HUES48 (cell line): ENCODE results near the gene NLGN2.
"Not testable (repeated sequence)": the region's sequence is repeated elsewhere in the genome, so short reads cannot be mapped to it uniquely, and the experiment has no call there.

ENCODE experiments used
- H3K27ac ChIP-seq: one replicate; pipeline ENCODE4 v1.7.0; 2013; ENCODE audit warnings: low read depth, low read length, inconsistent platforms
- H3K27me3 ChIP-seq: 2 replicates; pipeline ENCODE4 v1.6.1; 2013; ENCODE audit warnings: mild to moderate bottlenecking, low read length; ENCODE audit not compliant: control insufficient read depth, insufficient read depth
- H3K36me3 ChIP-seq: 2 replicates; pipeline ENCODE4 v1.6.1; 2013; ENCODE audit warnings: low read length; ENCODE audit not compliant: control insufficient read depth, insufficient read depth
- H3K4me1 ChIP-seq: 2 replicates; pipeline ENCODE4 v1.6.1; 2013; ENCODE audit warnings: mild to moderate bottlenecking, low read length; ENCODE audit not compliant: control insufficient read depth, insufficient read depth
- H3K4me3 ChIP-seq: 2 replicates; pipeline ENCODE4 v1.5.1; 2013; ENCODE audit warnings: mild to moderate bottlenecking, low read depth, low read length
- H3K9ac ChIP-seq: 2 replicates; pipeline ENCODE4 v1.6.1; 2013; ENCODE audit warnings: mild to moderate bottlenecking, low read depth, low read length, moderate library complexity
- H3K9me3 ChIP-seq: 2 replicates; pipeline ENCODE4 v1.6.1; 2013; ENCODE audit warnings: low read length; ENCODE audit not compliant: control insufficient read depth, insufficient read depth

Gene NLGN2

DNA sequence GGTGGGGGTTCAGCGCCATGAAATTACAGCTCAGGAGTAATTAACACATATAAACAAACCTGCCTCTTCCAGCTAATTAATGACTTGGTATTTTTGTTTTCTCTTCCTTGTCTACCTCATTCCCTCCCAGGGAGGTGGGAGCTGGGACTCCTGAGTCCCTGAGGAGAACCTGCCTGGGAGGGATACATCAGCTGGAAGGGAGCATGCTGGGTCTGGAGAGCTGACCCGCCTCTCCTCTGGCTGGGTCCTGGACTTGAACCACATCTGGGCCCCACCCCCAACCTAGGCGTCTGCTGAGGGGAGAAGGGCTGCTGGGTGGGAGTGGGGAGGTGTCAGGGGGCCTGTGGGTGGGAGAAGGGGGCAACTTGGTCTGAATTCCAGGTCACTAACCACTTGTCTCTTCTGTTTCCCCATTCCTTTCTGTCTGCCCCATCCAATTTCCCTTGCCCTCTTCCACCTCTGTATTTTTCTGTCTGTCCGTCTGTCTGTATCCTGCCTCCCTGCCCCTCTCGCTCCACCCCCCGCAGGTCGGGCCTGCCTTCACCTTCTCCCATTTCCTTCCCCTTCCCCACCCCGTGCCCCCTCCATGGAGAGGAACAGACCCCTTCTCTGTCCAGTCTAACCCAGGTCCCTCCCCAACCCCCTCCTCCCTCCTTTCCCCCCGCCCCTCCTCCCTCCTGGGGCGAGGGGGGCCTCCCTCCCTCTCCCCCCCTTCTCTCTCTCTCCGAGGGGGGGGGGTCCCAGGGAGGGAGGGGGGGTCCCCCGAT, at the start of gene NLGN2:
Gene NLGN2 (plus strand): TSS at position 361 of the 767 bp plus-strand sequence. CDS start 411 bp downstream, outside the sequence.
- Histone ChIP-seq H3K4me3 (peak within 1 kb of the TSS; percentile 46), H3K9ac (peak within 1 kb of the TSS; percentile 36; the same call in 1 of the 2 replicates), H3K36me3 (peaks cover 25% of the 10 kb centered on the region), H3K27ac (no peak within 1 kb of the TSS), H3K27me3 (no peaks in the 10 kb centered on the region), H3K9me3 (no peaks in the 10 kb centered on the region), H3K4me1 (peaks cover 12% of the 10 kb centered on the region; the same call in 1 of the 2 replicates)

DNA sequence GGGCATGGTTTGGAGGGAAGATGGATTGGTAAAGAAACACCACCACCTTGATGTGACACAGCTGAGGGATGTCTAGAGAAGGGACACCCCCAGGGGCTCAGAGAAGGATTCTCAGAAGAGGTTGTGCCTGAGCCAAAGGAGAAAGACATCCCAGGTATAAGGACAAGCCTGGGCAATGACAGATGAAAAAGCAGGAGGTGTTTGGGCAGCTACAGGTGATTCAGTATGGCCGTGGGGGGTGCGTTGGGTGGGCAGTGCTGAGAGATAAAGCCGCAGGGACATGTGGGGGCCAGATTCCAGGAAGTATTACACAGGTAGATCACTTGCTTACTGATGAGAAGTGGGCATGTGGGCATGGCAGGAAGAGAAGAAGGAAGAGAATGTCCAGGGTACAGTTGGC, 45.7 kb upstream of the NLGN2 start:
- no peaks in the 10 kb centered on the region for H3K27me3 ChIP-seq
- H3K4me3 ChIP-seq: no peak overlapping the region
- H3K4me1 ChIP-seq: no peaks in the 10 kb centered on the region
- no peak overlapping the region for H3K9ac ChIP-seq
- H3K36me3 ChIP-seq: no peaks in the 10 kb centered on the region
- H3K27ac ChIP-seq: no peak overlapping the region
- no peaks in the 10 kb centered on the region for H3K9me3 ChIP-seq

DNA sequence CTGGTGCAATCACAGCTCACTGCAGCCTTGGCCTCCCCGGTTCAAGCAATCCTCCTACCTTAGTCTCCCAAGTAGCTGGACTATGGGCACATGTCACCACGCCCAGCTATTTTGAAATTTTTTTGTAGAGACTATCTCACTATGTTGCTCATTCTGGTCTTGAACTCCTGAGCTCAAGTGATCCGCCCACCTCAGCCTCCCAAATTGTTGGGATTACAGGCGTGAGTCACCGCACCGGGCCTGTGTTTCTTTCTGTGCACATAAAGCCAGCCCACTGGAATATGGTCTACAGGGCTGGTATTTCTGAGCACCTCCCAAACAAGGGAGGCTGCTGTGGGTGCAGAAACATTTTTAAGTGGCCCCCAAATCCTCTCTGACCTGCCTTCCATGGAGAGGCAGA, 44.3 kb upstream of the NLGN2 start:
- Histone ChIP-seq H3K27me3 (no peaks in the 10 kb centered on the region), H3K36me3 (no peaks in the 10 kb centered on the region), H3K4me3 (no peak overlapping the region), H3K4me1 (peaks cover 2% of the 10 kb centered on the region), H3K9me3 (no peaks in the 10 kb centered on the region), H3K9ac (no peak overlapping the region), H3K27ac (no peak overlapping the region)

DNA sequence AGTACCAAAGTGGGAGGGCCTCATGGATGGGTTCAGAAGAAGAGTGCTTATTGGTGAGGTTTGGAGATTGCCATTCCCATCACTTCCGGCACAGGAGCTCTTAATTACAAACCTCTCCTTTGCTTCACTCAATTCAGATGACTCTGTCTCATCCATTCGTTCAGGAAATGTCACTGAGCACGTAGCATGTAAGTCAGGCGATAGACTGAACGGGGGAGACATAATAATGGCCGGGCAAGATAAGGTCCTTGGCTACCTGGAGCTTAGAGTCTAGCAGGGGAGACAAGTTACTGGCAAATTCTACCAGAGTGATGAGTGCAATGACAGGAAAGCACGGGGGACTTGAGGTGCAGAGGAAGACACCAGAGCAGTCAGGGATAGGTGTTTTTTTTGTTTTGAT, 41.7 kb upstream of the NLGN2 start:
- H3K9ac ChIP-seq, H3K36me3 ChIP-seq, H3K4me3 ChIP-seq, H3K27ac ChIP-seq, H3K9me3 ChIP-seq, H3K4me1 ChIP-seq, H3K27me3 ChIP-seq: not testable (repeated sequence)

DNA sequence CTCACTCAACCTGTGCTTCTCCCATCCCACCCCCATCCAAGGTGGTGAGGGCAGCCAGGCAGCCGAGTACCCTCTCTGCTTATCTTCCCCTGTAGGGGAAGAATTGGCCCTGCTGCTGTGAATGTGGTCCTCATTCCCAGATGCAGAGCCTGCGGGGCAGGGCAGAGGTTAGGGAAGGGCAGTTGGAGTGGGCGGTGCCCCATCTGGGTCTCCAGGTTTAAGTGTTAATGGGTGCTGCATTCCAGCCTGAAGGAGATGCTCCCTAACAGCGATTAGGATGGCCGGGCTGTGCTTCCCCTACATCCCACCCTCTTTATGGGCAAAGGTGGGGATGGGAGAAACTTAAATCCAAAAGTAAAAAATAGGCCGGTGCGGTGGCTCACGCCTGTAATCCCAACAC, 40.6 kb upstream of the NLGN2 start:
- H3K4me1 ChIP-seq: peaks cover 4% of the 10 kb centered on the region
- H3K9me3 ChIP-seq: no peaks in the 10 kb centered on the region
- no peaks in the 10 kb centered on the region for H3K27me3 ChIP-seq
- no peak overlapping the region for H3K4me3 ChIP-seq
- H3K9ac ChIP-seq: no peak overlapping the region
- H3K27ac ChIP-seq: no peak overlapping the region
- H3K36me3 ChIP-seq: no peaks in the 10 kb centered on the region

DNA sequence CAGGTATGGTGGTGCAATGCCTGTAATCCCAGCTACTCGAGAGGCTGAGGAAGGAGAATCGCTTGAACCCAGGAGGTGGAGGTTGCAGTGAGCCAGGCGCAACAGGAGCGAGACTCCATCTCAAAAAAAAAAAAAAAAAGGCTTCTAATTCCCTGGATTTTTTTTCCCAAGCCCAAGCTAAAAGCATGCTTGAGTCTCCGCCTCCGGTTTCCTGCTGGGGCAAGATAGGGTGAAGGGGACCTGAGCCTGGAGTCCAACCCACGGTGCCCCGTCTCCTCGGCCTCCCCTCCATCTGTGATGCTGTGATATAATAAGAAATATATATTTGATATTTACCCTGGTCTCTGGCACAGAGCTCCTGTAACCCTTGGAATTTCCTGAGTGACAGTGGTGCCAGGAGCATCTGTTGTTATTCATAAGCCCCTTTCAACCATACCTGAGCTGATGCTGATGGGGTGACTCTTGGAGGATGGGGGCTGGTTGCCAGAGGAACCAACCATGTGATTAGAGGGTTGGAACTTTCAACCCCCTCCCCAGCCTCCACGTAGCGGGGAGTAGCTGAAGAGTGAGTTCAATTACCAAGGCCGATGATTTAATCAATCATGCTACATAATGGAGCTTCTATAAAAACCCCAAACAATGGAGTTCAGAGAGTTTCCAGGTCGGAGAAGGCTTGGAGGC, 39.6 kb upstream of the NLGN2 start:
- H3K27ac ChIP-seq: no peak overlapping the region
- no peaks in the 10 kb centered on the region for H3K36me3 ChIP-seq
- H3K9me3 ChIP-seq: no peaks in the 10 kb centered on the region
- no peak overlapping the region for H3K4me3 ChIP-seq
- H3K4me1 ChIP-seq: peaks cover 4% of the 10 kb centered on the region
- no peaks in the 10 kb centered on the region for H3K27me3 ChIP-seq
- H3K9ac ChIP-seq: no peak overlapping the region

DNA sequence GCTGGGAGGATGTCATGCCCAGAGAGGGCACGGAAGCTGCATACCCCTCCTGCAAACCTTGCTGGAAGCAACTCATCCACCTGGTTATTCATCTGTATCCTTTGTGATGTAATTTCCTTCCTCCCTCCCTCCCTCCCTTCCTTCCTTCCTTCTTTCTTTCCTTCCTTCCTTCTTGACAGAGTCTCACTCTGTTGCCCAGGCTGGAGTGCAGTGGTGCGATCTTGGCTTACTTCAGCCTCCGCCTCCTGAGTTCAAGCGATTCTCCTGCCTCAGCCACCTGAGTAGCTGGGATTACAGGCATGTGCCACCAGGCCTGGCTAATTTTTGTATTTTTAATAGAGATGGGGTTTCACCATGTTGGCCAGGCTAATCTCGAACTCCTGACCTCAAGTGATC, 39.0 kb upstream of the NLGN2 start:
- H3K9me3 ChIP-seq, H3K4me3 ChIP-seq, H3K27me3 ChIP-seq, H3K27ac ChIP-seq, H3K36me3 ChIP-seq, H3K9ac ChIP-seq, H3K4me1 ChIP-seq: not testable (repeated sequence)

DNA sequence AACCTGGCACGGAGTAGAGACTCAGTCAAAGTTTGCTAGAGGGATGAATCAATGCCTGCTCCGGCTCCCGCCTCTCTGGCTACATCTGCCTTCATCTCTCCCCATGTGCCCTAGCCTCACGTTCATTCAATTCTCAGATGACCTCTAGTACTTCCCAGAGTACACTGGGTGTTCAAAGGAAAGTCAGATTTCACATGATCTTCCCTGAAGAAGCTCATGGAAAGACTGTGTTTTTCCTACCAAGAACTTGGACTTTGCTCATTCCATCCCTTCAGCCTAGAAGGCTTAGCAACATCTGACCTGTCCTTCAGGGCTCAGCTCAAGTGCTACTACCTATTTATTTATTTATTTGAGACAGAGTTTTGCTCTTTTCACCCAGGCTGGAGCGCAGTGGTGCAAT, 37.8 kb upstream of the NLGN2 start:
- Histone ChIP-seq H3K27me3 (no peaks in the 10 kb centered on the region), H3K9ac (no peak overlapping the region), H3K36me3 (no peaks in the 10 kb centered on the region), H3K27ac (no peak overlapping the region), H3K9me3 (no peaks in the 10 kb centered on the region), H3K4me1 (peaks cover 4% of the 10 kb centered on the region), H3K4me3 (no peak overlapping the region)

DNA sequence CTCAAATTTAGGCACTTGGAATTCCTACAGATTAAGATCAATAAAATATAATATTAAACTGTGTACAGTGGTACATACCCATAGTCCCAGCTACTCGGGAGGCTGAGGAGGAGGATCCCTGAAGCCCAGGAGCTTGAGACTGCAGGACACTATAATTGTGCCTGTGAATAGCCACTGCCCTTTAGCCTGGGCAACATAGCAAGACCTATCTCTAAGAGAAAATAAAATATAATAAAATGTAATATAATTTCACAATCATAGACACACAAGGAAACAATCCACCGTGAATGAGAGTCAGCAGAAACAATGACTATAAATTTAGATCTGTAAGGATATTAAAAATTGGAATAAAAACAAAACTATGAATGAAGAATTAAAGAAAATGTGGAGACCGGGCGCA, 36.8 kb upstream of the NLGN2 start:
- Histone ChIP-seq H3K4me3 (no peak overlapping the region), H3K27me3 (no peaks in the 10 kb centered on the region), H3K4me1 (peaks cover 4% of the 10 kb centered on the region), H3K36me3 (no peaks in the 10 kb centered on the region), H3K9ac (no peak overlapping the region), H3K27ac (no peak overlapping the region), H3K9me3 (no peaks in the 10 kb centered on the region)

DNA sequence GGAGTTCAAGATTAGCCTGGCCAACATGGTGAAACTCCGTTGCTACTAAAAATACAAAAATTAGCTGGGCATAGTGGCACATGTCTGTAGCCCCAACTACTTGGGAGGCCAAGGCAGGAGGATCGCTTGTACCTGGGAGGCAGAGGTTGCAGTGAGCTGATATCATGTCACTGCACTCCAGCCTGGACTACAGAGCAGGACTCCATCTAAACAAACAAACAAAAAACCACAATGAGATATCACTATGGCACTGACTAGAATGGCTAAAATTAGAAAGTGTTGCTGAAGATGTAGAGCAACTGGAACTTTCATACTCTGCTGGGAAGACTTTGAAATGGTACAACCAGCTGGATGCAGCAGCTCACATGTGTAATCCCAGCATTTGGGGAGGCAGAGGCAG, 33.3 kb upstream of the NLGN2 start:
- no peak overlapping the region for H3K4me3 ChIP-seq
- H3K27me3 ChIP-seq: peaks cover 3% of the 10 kb centered on the region; the same call in 1 of the 2 replicates
- no peak overlapping the region for H3K9ac ChIP-seq
- H3K4me1 ChIP-seq: no peaks in the 10 kb centered on the region
- H3K9me3 ChIP-seq: no peaks in the 10 kb centered on the region
- H3K27ac ChIP-seq: no peak overlapping the region
- H3K36me3 ChIP-seq: no peaks in the 10 kb centered on the region

DNA sequence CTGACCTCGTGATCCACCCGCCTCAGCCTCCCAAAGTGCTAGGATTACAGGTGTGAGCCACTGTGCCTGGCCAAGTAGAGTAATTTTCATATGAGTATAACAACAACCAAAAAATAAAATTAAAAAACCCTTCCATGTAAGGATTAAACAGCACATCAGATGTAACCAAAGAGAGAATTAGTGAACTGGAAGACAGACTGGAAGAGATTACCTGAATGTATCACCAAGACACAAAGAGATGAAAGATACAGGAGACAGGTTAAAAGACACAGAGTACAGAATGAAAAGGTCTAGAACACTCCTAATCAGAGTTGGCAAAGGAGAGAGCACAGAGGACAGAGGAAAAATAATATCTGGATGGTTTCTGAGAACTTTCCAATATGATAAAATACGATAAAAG, 28.5 kb upstream of the NLGN2 start:
- Histone ChIP-seq H3K27me3 (peaks cover 45% of the 10 kb centered on the region), H3K9ac (no peak overlapping the region), H3K4me1 (peaks cover 5% of the 10 kb centered on the region; the same call in 1 of the 2 replicates), H3K4me3 (no peak overlapping the region), H3K9me3 (no peaks in the 10 kb centered on the region), H3K36me3 (no peaks in the 10 kb centered on the region), H3K27ac (no peak overlapping the region)
